HEK293 (cell line): Measurements from ENCODE around the gene NFKB1.
A peak's percentile ranks its signal among the peaks of the same experiment; 100 is the strongest.

Experiments used
- CTCF ChIA-PET: fragments of 350-600 bp; formaldehyde crosslinking; extraction: SDS; loops from one replicate; lab custom pipeline; 2021; ENCODE audit warnings: antibody characterized with exemption; lab: Yijun Ruan, JAX
- POLR2A ChIA-PET: fragments of 300-600 bp; formaldehyde crosslinking; extraction: SDS; loops from one replicate; lab custom pipeline; 2020; ENCODE audit warnings: antibody characterized with exemption, inconsistent platforms; lab: Yijun Ruan, JAX
- H3K27ac ChIP-seq: fragments of 200-500 bp; sonication (Bioruptor generic); 2 replicates; pipeline ENCODE4 v1.5.1; 2014; ENCODE audit warnings: low read depth, low read length, control low read depth, inconsistent platforms; ENCODE audit errors: extremely low read depth
- H3K36me3 ChIP-seq, 2 experiments: fragments of 200-500 bp in 1 of 2; sonication (Bioruptor generic) in 1 of 2; 1 replicate in 1 of 2; 2 replicates in 1 of 2; pipeline ENCODE4 v1.5.1; 2014 to 2017; ENCODE audit warnings: inconsistent platforms in 2 of 2, low read length in 2 of 2; ENCODE audit not compliant: control insufficient read depth in 2 of 2, insufficient read depth in 1 of 2
- H3K4me1 ChIP-seq: fragments of 200-500 bp; sonication (Bioruptor generic); 2 replicates; pipeline ENCODE4 v1.5.1; 2014; ENCODE audit warnings: mild to moderate bottlenecking, low read length, inconsistent platforms; ENCODE audit not compliant: control insufficient read depth, insufficient read depth
- H3K4me3 ChIP-seq: 2 replicates; pipeline ENCODE4 v1.5.1; 2011; ENCODE audit warnings: low read depth, mild to moderate bottlenecking, control low read depth, low read length, moderate library complexity
- H3K9me3 ChIP-seq: fragments of 200-500 bp; sonication (Bioruptor generic); 2 replicates; pipeline ENCODE4 v1.5.1; 2014; ENCODE audit warnings: low read depth, low read length, inconsistent platforms; ENCODE audit not compliant: control insufficient read depth, insufficient read depth
- BCL11A ChIP-seq: fragments of 450-650 bp; formaldehyde crosslinking; IDR thresholded peaks from 2 replicates; pipeline ENCODE4 v1.5.1; 2016; ENCODE audit warnings: low read depth, missing biosample characterization, missing genetic modification characterization
- CTCF ChIP-seq: fragments of 450-650 bp; formaldehyde crosslinking; IDR thresholded peaks from 2 replicates; pipeline ENCODE4 v1.5.1; 2016; ENCODE audit warnings: missing biosample characterization, missing genetic modification characterization
- GLIS1 ChIP-seq: fragments of 450-650 bp; formaldehyde crosslinking; IDR thresholded peaks from 2 replicates; pipeline ENCODE4 v1.5.1; 2016; ENCODE audit warnings: missing biosample characterization, missing genetic modification characterization
- HOXD13 ChIP-seq: sonication (generic); formaldehyde crosslinking; IDR thresholded peaks from 2 replicates; pipeline ENCODE4 v1.8.0; 2022; ENCODE audit warnings: missing genetic modification reagents, borderline replicate concordance
- IKZF3 ChIP-seq: fragments of 450-650 bp; IDR thresholded peaks from 2 replicates; pipeline ENCODE4 v1.5.0; 2018; ENCODE audit warnings: missing biosample characterization, mild to moderate bottlenecking, missing genetic modification characterization, moderate library complexity
- PBX3 ChIP-seq: sonication (generic); formaldehyde crosslinking; IDR thresholded peaks from 2 replicates; pipeline ENCODE4 v1.8.1; 2022; ENCODE audit warnings: mild to moderate bottlenecking, moderate library complexity, missing genetic modification reagents
- REPIN1 ChIP-seq: fragments of 450-650 bp; formaldehyde crosslinking; IDR thresholded peaks from 2 replicates; pipeline ENCODE4 v1.5.1; 2017; ENCODE audit warnings: missing biosample characterization, missing genetic modification characterization, low read depth
- ZBTB20 ChIP-seq: fragments of 450-650 bp; formaldehyde crosslinking; IDR thresholded peaks from 2 replicates; pipeline ENCODE4 v1.5.1; 2016; ENCODE audit warnings: missing biosample characterization, missing genetic modification characterization
- ZBTB44 ChIP-seq: fragments of 450-650 bp; IDR thresholded peaks from 2 replicates; pipeline ENCODE4 v1.5.1; 2018; ENCODE audit warnings: missing biosample characterization, mild to moderate bottlenecking, missing genetic modification characterization
- ZIC2 ChIP-seq: fragments of 450-650 bp; formaldehyde crosslinking; IDR thresholded peaks from 2 replicates; pipeline ENCODE4 v1.5.1; 2016; ENCODE audit warnings: missing biosample characterization, missing genetic modification characterization
- ZNF292 ChIP-seq: fragments of 450-650 bp; formaldehyde crosslinking; IDR thresholded peaks from 2 replicates; pipeline ENCODE4 v1.5.1; 2016; ENCODE audit warnings: low read depth, missing biosample characterization, missing genetic modification characterization, borderline replicate concordance
- ZNF416 ChIP-seq: fragments of 450-650 bp; formaldehyde crosslinking; IDR thresholded peaks from 2 replicates; pipeline ENCODE4 v1.5.1; 2016; ENCODE audit warnings: missing biosample characterization, missing genetic modification characterization
- ZNF48 ChIP-seq: fragments of 450-650 bp; formaldehyde crosslinking; IDR thresholded peaks from 2 replicates; pipeline ENCODE4 v1.5.1; 2016; ENCODE audit warnings: missing biosample characterization, missing genetic modification characterization
- ZNF571 ChIP-seq: fragments of 450-650 bp; formaldehyde crosslinking; IDR thresholded peaks from 2 replicates; pipeline ENCODE4 v1.5.0; 2017; ENCODE audit warnings: missing biosample characterization, missing genetic modification characterization
- ZNF600 ChIP-seq: fragments of 450-650 bp; formaldehyde crosslinking; IDR thresholded peaks from 2 replicates; pipeline ENCODE4 v1.5.1; 2016; ENCODE audit warnings: missing biosample characterization, missing genetic modification characterization
- ZNF654 ChIP-seq: fragments of 450-650 bp; formaldehyde crosslinking; IDR thresholded peaks from 2 replicates; pipeline ENCODE4 v1.5.1; 2016; ENCODE audit warnings: low read depth, missing biosample characterization, missing genetic modification characterization
- ZNF660 ChIP-seq: fragments of 450-650 bp; IDR thresholded peaks from 2 replicates; pipeline ENCODE4 v1.5.1; 2018; ENCODE audit warnings: missing biosample characterization, mild to moderate bottlenecking, missing genetic modification characterization
- ZNF664 ChIP-seq: fragments of 450-650 bp; formaldehyde crosslinking; IDR thresholded peaks from 2 replicates; pipeline ENCODE4 v1.5.1; 2016; ENCODE audit warnings: missing biosample characterization, missing genetic modification characterization
- ZSCAN30 ChIP-seq: fragments of 450-650 bp; IDR thresholded peaks from 2 replicates; pipeline ENCODE4 v1.5.1; 2018; ENCODE audit warnings: missing biosample characterization, mild to moderate bottlenecking, missing genetic modification characterization, moderate library complexity
- ZXDB ChIP-seq: fragments of 450-650 bp; formaldehyde crosslinking; IDR thresholded peaks from 2 replicates; pipeline ENCODE4 v1.5.1; 2016; ENCODE audit warnings: missing biosample characterization, missing genetic modification characterization
- TF ChIP-seq, protein P1 (sequence below): fragments of 450-650 bp; formaldehyde crosslinking; IDR thresholded peaks from 2 replicates; pipeline ENCODE4 v1.5.1; 2016; ENCODE audit warnings: missing biosample characterization, missing genetic modification characterization
- TF ChIP-seq, protein P2 (sequence below): fragments of 450-650 bp; formaldehyde crosslinking; IDR thresholded peaks from 2 replicates; pipeline ENCODE4 v1.5.1; 2016; ENCODE audit warnings: missing biosample characterization, missing genetic modification characterization
- TF ChIP-seq, protein P3 (sequence below): fragments of 450-650 bp; formaldehyde crosslinking; optimal IDR thresholded peaks from 2 replicates; pipeline ENCODE3; 2016; ENCODE audit warnings: missing biosample characterization, mild to moderate bottlenecking, missing genetic modification characterization

NFKB1 gene

DNA sequence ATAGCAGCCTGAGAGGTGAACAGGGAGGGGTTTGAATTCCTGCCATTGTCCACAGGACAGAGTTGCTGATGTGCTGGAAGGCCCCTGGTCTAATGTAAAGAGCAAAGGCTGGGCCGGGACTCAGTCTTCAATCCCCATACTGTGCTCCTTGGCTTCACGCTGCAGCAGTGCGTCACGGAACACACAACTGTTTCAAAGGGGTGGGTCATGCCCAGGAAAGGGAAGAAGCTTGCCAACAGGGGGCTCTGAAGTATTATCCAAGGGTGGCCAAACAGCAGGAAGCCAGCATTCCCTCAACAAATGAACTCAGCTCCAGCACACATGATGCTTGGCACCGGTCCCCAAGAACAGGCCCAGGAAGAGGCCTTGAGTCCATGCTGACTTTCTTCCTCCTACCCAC lies 122.5 kb downstream of the NFKB1 start:
- H3K36me3 ChIP-seq: no peaks in the 10 kb centered on the region
- H3K4me3 ChIP-seq: no peak overlapping the region
- H3K4me1 ChIP-seq: peaks cover 4% of the 10 kb centered on the region
- CTCF ChIA-PET: interaction anchor here (1.5 kb wide), 1 partner anchor 387 kb away, joined by 5 read pairs; no protein-coding TSS in a partner anchor
- H3K27ac ChIP-seq: no peak overlapping the region
- TF ChIP-seq ZBTB20 (tag by site-specific recombination) (peak; percentile 61), ZNF416 (tag by site-specific recombination) (no peak), IKZF3 (tag by site-specific recombination) (0 out of 2 replicates have a peak, but pooled peaks have one; percentile 23), REPIN1 (tag by site-specific recombination) (no peak), ZNF654 (tag by site-specific recombination) (peak; percentile 47), ZNF664 (tag by site-specific recombination) (no peak), BCL11A (no peak), GLIS1 (tag by site-specific recombination) (no peak), ZIC2 (tag by site-specific recombination) (peak; percentile 57), ZNF600 (peak; percentile 65), ZNF660 (no peak), ZNF48 (tag by site-specific recombination) (no peak), CTCF (tag by site-specific recombination) (peak; percentile 57)
- TF ChIP-seq, protein P1, sequence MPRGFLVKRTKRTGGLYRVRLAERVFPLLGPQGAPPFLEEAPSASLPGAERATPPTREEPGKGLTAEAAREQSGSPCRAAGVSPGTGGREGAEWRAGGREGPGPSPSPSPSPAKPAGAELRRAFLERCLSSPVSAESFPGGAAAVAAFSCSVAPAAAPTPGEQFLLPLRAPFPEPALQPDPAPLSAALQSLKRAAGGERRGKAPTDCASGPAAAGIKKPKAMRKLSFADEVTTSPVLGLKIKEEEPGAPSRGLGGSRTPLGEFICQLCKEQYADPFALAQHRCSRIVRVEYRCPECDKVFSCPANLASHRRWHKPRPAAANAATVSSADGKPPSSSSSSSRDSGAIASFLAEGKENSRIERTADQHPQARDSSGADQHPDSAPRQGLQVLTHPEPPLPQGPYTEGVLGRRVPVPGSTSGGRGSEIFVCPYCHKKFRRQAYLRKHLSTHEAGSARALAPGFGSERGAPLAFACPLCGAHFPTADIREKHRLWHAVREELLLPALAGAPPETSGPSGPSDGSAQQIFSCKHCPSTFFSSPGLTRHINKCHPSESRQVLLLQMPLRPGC: no peak
- TF ChIP-seq, protein P2, sequence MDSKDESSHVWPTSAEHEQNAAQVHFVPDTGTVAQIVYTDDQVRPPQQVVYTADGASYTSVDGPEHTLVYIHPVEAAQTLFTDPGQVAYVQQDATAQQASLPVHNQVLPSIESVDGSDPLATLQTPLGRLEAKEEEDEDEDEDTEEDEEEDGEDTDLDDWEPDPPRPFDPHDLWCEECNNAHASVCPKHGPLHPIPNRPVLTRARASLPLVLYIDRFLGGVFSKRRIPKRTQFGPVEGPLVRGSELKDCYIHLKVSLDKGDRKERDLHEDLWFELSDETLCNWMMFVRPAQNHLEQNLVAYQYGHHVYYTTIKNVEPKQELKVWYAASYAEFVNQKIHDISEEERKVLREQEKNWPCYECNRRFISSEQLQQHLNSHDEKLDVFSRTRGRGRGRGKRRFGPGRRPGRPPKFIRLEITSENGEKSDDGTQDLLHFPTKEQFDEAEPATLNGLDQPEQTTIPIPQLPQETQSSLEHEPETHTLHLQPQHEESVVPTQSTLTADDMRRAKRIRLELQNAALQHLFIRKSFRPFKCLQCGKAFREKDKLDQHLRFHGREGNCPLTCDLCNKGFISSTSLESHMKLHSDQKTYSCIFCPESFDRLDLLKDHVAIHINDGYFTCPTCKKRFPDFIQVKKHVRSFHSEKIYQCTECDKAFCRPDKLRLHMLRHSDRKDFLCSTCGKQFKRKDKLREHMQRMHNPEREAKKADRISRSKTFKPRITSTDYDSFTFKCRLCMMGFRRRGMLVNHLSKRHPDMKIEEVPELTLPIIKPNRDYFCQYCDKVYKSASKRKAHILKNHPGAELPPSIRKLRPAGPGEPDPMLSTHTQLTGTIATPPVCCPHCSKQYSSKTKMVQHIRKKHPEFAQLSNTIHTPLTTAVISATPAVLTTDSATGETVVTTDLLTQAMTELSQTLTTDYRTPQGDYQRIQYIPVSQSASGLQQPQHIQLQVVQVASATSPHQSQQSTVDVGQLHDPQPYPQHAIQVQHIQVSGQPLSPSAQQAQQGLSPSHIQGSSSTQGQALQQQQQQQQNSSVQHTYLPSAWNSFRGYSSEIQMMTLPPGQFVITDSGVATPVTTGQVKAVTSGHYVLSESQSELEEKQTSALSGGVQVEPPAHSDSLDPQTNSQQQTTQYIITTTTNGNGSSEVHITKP (tag by site-specific recombination): peak; percentile 69
- H3K9me3 ChIP-seq: no peaks in the 10 kb centered on the region
- POLR2A ChIA-PET: interaction anchor here (0.5 to 1.7 kb wide), 2 partner anchors 204 to 245 kb away, joined by 3 to 6 read pairs; partner anchors contain the start of genes CISD2 and UBE2D3

DNA sequence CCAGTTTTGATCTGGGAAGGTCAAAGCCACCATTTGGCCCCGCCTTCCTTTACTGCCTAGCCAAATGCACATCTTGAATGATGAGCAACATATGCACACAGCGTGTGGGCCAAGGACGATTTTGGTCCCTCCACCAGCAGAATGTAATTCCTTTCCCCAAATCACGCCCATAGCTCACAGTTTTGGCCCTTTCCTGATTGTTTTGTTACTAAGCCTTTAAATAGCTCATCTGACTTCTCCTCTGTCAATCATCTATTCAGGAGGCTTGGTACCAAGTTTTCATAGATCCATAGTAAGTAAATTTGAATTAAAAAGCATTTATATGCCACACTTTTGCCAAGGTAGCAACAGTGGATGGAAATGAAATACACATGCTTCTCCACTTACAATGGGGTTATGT lies 123.3 kb downstream of the NFKB1 start:
- CTCF ChIA-PET: interaction anchor here (0.5 to 1.5 kb wide), 4 partner anchors 202 to 407 kb away, joined by 3 to 5 read pairs (median 4); no protein-coding TSS in a partner anchor
- no peaks in the 10 kb centered on the region for H3K9me3 ChIP-seq
- TF ChIP-seq ZNF292 (tag by site-specific recombination) (no peak), PBX3 (CRISPR knock-in tag) (no peak), HOXD13 (no peak), ZSCAN30 (no peak), ZXDB (no peak), ZNF571 (tag by site-specific recombination) (no peak), ZBTB44 (no peak)
- TF ChIP-seq, protein P3, sequence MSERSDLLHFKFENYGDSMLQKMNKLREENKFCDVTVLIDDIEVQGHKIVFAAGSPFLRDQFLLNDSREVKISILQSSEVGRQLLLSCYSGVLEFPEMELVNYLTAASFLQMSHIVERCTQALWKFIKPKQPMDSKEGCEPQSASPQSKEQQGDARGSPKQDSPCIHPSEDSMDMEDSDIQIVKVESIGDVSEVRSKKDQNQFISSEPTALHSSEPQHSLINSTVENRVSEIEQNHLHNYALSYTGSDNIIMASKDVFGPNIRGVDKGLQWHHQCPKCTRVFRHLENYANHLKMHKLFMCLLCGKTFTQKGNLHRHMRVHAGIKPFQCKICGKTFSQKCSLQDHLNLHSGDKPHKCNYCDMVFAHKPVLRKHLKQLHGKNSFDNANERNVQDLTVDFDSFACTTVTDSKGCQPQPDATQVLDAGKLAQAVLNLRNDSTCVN (tag by site-specific recombination): no peak

More for the DNA sequence above, 123.3 kb downstream of the NFKB1 start:
- Histone ChIP-seq H3K4me1 (peaks cover 4% of the 10 kb centered on the region), H3K27ac (no peak overlapping the region), H3K36me3 (no peaks in the 10 kb centered on the region), H3K4me3 (no peak overlapping the region)
- POLR2A ChIA-PET: interaction anchor here (1.7 kb wide), 1 partner anchor 204 kb away, joined by 6 read pairs; the partner anchor contains the start of gene UBE2D3
